ENCODE data around the gene CDX4. TPM values are rescaled to one million over a fixed set of nuclear protein-coding genes. Genes with fewer than 3 reads are reported as not detected.

The CDX4 gene
- not detected for total RNA-seq

DNA sequence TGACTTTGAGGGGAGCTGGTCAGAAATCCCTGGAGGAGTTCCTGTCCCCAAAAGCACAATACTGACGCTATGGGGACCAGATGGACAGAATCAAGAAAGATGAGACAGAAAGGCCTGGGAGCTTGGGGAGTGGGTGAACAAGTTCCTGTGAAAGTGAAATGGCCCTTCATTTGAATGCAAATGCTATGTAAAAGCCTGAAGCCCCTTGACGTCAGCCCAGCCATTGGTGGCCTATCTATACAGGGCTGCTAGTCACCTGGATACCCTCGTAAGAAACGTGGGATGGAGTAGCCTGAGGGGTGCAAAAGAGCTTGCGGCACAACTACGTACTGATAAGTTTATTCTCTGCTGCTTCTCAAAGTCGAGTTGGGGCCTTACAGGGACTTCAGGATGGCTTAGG, at the start of gene CDX4:
Gene CDX4 (plus strand): TSS at position 223 of the 400 bp plus-strand sequence. CDS start 201 bp downstream, outside the sequence.

Small RNA genes lying within 50 kb of the gene (small RNA-seq; reads per million reads assigned to genes)
- gene MORF4L1P6 (ENCODE audit: low replicate concordance) (not detected), gene RNU6-1044P (ENCODE audit: low replicate concordance) (not detected)

Other genes with a start within 250 kb of the CDX4 start
- gene NAP1L2, start 232.2 kb upstream of the CDX4 start, total RNA-seq = 19.7 TPM
- gene CHIC1, start 116.1 kb downstream of the CDX4 start, total RNA-seq = 21.0 TPM